Astrocyte of the spinal cord (primary cell): Measurements from ENCODE around the gene CCND1.

Source experiments
- DNase-seq: peaks from one replicate; pipeline ENCODE4 v3.0.0; 2011; ENCODE audit warnings: low read depth, low spot score
- H3K4me3 ChIP-seq: 2 replicates; pipeline ENCODE4 v1.5.1; 2011; ENCODE audit warnings: low read depth, mild to moderate bottlenecking, low read length, moderate library complexity
- CTCF ChIP-seq: IDR thresholded peaks from 2 replicates; pipeline ENCODE4 v1.5.1; 2012; ENCODE audit warnings: low read depth, mild to moderate bottlenecking, low read length, inconsistent platforms
- in situ Hi-C: cut with HindIII; loops from 2 replicates; pipeline ENCODE4 v1.10.0; 2017; ENCODE audit warnings: low sequenced_read_pairs

CCND1 gene

GRCh38 chr11:69609351-69609750 is 31.6 kb upstream of the CCND1 start:
- no peak overlapping the region for H3K4me3 ChIP-seq
- peak; percentile 23 for DNase-seq
- no peak for TF ChIP-seq CTCF
- in situ Hi-C loops: no loop called here

DNA sequence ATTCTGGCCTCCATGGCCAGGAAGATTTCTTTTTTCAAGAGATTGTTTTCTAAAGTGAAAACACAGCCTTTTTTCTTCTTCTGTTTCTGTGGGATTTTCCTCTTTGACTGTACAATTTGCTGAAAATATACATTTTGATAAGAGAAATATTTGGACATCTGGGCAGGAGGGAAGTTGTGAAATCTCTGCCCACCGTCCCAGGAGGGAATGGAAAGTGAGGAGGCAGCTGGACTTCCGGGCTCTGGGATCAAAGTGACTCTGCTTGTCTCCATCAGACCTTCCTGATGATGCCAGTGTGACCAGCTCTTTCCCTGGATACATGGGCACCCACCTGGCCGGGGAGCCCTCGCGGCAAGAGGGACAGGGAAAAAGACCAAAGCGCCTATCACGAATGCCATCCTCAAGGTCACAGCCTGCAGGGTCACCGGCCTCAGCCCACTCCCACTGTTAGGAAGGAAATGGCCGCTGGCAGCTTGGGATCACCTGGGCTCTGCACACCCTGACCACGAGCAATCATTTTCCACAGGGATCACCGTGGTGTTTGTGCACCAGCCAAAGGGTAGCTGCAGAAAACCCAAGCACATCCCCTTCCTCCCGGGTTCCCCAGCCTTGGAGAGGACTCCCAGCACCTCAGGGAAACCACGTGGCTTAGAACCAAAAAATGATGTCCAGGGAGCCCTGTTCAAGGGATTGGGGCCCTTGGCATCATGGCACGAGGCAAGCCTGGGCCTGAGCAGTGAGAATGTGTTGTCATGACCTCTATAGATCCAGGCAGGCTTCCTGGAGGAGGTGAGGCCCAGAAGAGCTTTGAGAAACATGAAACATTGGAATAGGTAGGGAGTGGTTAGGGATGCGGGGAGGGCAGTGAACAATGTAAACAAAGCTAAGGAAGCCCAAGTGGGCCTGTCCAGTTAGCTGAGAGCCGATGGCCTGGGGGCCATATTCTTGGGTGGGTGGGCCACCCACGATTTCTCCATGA is 29.1 kb upstream of the CCND1 start:
- in situ Hi-C loops: no loop called here
- H3K4me3 ChIP-seq: no peak overlapping the region
- no peak for DNase-seq
- TF ChIP-seq CTCF: no peak

DNA sequence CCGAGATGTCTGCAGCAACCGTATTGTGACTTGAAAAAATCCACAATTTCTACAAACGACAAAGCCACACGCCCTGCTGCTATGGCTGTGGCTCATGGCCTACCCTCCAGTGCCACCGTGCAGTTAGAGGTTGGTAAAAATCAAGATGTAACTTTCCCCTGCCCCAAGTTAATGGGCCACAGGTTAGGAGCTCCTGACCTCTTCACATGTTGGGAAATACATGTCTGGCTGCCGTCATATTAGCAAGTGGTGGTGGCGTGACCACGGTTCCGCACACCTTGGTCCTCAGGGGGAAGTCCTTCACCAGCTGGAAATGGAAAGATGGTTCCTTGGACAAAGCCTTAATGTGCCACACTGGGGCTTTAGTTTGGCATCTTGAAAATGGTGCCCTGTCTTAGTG is 27.4 kb upstream of the CCND1 start:
- no peak overlapping the region for H3K4me3 ChIP-seq
- in situ Hi-C loops: no loop called here
- no peak for DNase-seq
- TF ChIP-seq CTCF: no peak

GRCh38 chr11:69614085-69614484 is 26.9 kb upstream of the CCND1 start:
- H3K4me3 ChIP-seq: no peak overlapping the region
- in situ Hi-C loops: no loop called here
- no peak for TF ChIP-seq CTCF
- DNase-seq: no peak

GRCh38 chr11:69615545-69616278 is 25.2 kb upstream of the CCND1 start:
- H3K4me3 ChIP-seq: no peak overlapping the region
- DNase-seq: no peak
- TF ChIP-seq CTCF: no peak
- in situ Hi-C loops: no loop called here

DNA sequence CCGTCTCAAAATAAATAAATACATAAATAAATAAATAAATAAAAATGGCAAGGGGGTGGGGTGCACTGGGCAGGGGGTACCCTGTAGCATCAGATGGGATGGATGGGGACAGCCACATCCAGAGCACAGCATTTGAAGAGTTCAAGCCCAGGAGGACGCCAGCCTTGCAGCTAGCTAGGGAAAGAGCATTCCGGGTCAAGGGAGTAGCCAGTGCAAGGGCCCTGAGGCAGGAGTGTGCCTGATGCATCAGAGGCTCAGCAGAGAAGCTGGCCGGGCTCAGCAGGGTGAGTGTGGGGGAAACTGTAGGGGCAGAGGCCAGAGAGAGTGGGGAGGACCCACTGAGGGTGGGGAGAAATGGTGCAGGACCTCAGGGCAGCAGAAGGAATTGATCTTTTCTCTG is 23.7 kb upstream of the CCND1 start:
- TF ChIP-seq CTCF: no peak
- DNase-seq: no peak
- no peak overlapping the region for H3K4me3 ChIP-seq
- in situ Hi-C loops: no loop called here
